Stomach smooth muscle (tissue), 2 donors: ENCODE data around the gene MAP1LC3B2.

Source experiments
- H3K27ac ChIP-seq: one replicate; pipeline ENCODE4 v1.7.0; 2013; ENCODE audit warnings: mild to moderate bottlenecking, low read length, inconsistent platforms
- H3K27me3 ChIP-seq, 2 donors: one replicate each; pipeline ENCODE4 v1.7.0; 2013; ENCODE audit warnings: low read length in 2 of 2; ENCODE audit not compliant: insufficient read depth in 2 of 2, control insufficient read depth in 1 of 2
- H3K36me3 ChIP-seq, 2 donors: one replicate each; pipeline ENCODE4 v1.7.0; 2013; ENCODE audit warnings: low read length in 2 of 2; ENCODE audit not compliant: control insufficient read depth in 2 of 2, insufficient read depth in 2 of 2
- H3K4me1 ChIP-seq: one replicate; pipeline ENCODE4 v1.7.0; 2013; ENCODE audit warnings: low read length; ENCODE audit not compliant: control insufficient read depth, insufficient read depth
- H3K4me3 ChIP-seq, 2 donors: one replicate each; pipeline ENCODE4 v1.7.0; 2013; ENCODE audit warnings: low read length in 2 of 2
- H3K9ac ChIP-seq, 2 donors: one replicate each; pipeline ENCODE4 v1.7.0; 2013; ENCODE audit warnings: low read length in 2 of 2, mild to moderate bottlenecking in 1 of 2
- H3K9me3 ChIP-seq, 2 donors: one replicate each; pipeline ENCODE4 v1.7.0; 2013; ENCODE audit warnings: low read length in 2 of 2; ENCODE audit not compliant: control insufficient read depth in 2 of 2
- donor health status: healthy.
- donor health status: Pancreatic carcinoma.

Gene MAP1LC3B2

GRCh38 chr12:116616536-116617248 is 57.5 kb downstream of the MAP1LC3B2 start:
- Histone ChIP-seq H3K27ac (no peak overlapping the region), H3K4me1 (peaks cover 2% of the 10 kb centered on the region), H3K9me3 (peaks cover 0 to 4% of the 10 kb centered on the region in 2 donors), H3K9ac (no peak overlapping the region), H3K4me3 (no peak overlapping the region), H3K36me3 (no peaks in the 10 kb centered on the region), H3K27me3 (no peaks in the 10 kb centered on the region)

GRCh38 chr12:116619246-116619645 is 60.1 kb downstream of the MAP1LC3B2 start:
- Histone ChIP-seq H3K9ac (no peak overlapping the region), H3K27me3 (no peaks in the 10 kb centered on the region), H3K27ac (no peak overlapping the region), H3K36me3 (no peaks in the 10 kb centered on the region), H3K4me1 (peaks cover 2% of the 10 kb centered on the region), H3K9me3 (peaks cover 0 to 4% of the 10 kb centered on the region in 2 donors), H3K4me3 (no peak overlapping the region)

- H3K27me3 ChIP-seq: no peaks in the 10 kb centered on the region
- H3K9me3 ChIP-seq: peaks cover 0 to 4% of the 10 kb centered on the region in 2 donors
- H3K4me3 ChIP-seq: no peak overlapping the region
- peaks cover 2% of the 10 kb centered on the region for H3K4me1 ChIP-seq
- H3K27ac ChIP-seq: no peak overlapping the region
- no peaks in the 10 kb centered on the region for H3K36me3 ChIP-seq
- H3K9ac ChIP-seq: no peak overlapping the region
Observed at GRCh38 chr12:116620124-116620491, 60.9 kb downstream of the MAP1LC3B2 start.

- peaks cover 0 to 4% of the 10 kb centered on the region in 2 donors for H3K9me3 ChIP-seq
- no peak overlapping the region for H3K27ac ChIP-seq
- H3K36me3 ChIP-seq: no peaks in the 10 kb centered on the region
- no peak overlapping the region for H3K9ac ChIP-seq
- no peaks in the 10 kb centered on the region for H3K27me3 ChIP-seq
- H3K4me1 ChIP-seq: peaks cover 2% of the 10 kb centered on the region
- H3K4me3 ChIP-seq: peak overlapping the region in 1 of 2 donors; percentile 22
Observed at GRCh38 chr12:116620492-116621191, 61.5 kb downstream of the MAP1LC3B2 start.

GRCh38 chr12:116621194-116621593 is 62.0 kb downstream of the MAP1LC3B2 start:
- Histone ChIP-seq H3K27me3 (no peaks in the 10 kb centered on the region), H3K27ac (no peak overlapping the region), H3K4me3 (no peak overlapping the region), H3K4me1 (peaks cover 2% of the 10 kb centered on the region), H3K9me3 (peaks cover 0 to 4% of the 10 kb centered on the region in 2 donors), H3K36me3 (no peaks in the 10 kb centered on the region), H3K9ac (no peak overlapping the region)

GRCh38 chr12:116624516-116624915 is 65.3 kb downstream of the MAP1LC3B2 start:
- H3K27me3 ChIP-seq: no peaks in the 10 kb centered on the region
- no peaks in the 10 kb centered on the region for H3K9me3 ChIP-seq
- H3K27ac ChIP-seq: no peak overlapping the region
- peaks cover 2% of the 10 kb centered on the region for H3K4me1 ChIP-seq
- no peaks in the 10 kb centered on the region for H3K36me3 ChIP-seq
- no peak overlapping the region for H3K9ac ChIP-seq
- H3K4me3 ChIP-seq: no peak overlapping the region

GRCh38 chr12:116626153-116626552 is 67.0 kb downstream of the MAP1LC3B2 start:
- Histone ChIP-seq H3K9me3 (no peaks in the 10 kb centered on the region), H3K27me3 (peaks cover 0 to 3% of the 10 kb centered on the region in 2 donors), H3K36me3 (no peaks in the 10 kb centered on the region), H3K4me1 (no peaks in the 10 kb centered on the region), H3K27ac (no peak overlapping the region), H3K4me3 (no peak overlapping the region), H3K9ac (no peak overlapping the region)
